ENCODE data around the gene ARIH2. TPM values are rescaled to one million over a fixed set of nuclear protein-coding genes. Genes with fewer than 3 reads are reported as not detected.

ARIH2 gene
- total and polyA plus RNA-seq, 2 donors (not counting 3 experiments of a cell fraction or from before 2014, with no cell fraction given), result 59.7 to 85.5 TPM

- Histone ChIP-seq H3K4me1 (ENCODE audit: control insufficient read depth, extremely low read depth, insufficient read depth, low read length) (peaks cover 31% of the 10 kb centered on the region), H3K4me3 (replicated peaks in 1 of 3; ENCODE audit: insufficient read depth in 1 of 3, low read depth in 1 of 3, low read length in 3 of 3) (peak overlapping the region; percentile 56 to 59 (median 57)), H3K9me1 (replicated peaks; ENCODE audit: control insufficient read depth, extremely low read depth, insufficient read depth, low read length) (no peaks in the 10 kb centered on the region), H4K20me1 (replicated peaks; ENCODE audit: control insufficient read depth, extremely low read depth, insufficient read depth, low read length) (no peaks in the 10 kb centered on the region), H3K27ac (ENCODE audit: insufficient read depth, low read depth, low read length) (peak overlapping the region; percentile 95), H3K9me3 (replicated peaks; ENCODE audit: control insufficient read depth, insufficient read depth, low read length) (no peaks in the 10 kb centered on the region), H3K79me2 (ENCODE audit: control insufficient read depth, insufficient read depth, low read length) (peaks cover 29% of the 10 kb centered on the region), H3K9ac (replicated peaks; ENCODE audit: extremely low read depth, insufficient read depth, low read length) (peak overlapping the region; percentile 96), H3K36me3 (ENCODE audit: control insufficient read depth in 2 of 2, extremely low read depth in 1 of 2, insufficient read depth in 2 of 2, low read length in 2 of 2) (peaks cover 11 to 29% of the 10 kb centered on the region in 2 experiments), H3K27me3 (ENCODE audit: control insufficient read depth in 2 of 2, insufficient read depth in 2 of 2, low read length in 2 of 2) (no peaks in the 10 kb centered on the region), H3K4me2 (ENCODE audit: insufficient read depth, low read length) (peak overlapping the region; percentile 54), H2AFZ (ENCODE audit: low read depth, low read length) (no peak overlapping the region)
- POLR2A ChIA-PET, result interaction anchor here (0.6 to 3.8 kb wide), 6 partner anchors 8 to 353 kb away, joined by 4 to 19 read pairs (median 8); partner anchors contain the start of genes IMPDH2, QRICH1 and WDR6
- DNase-seq (ENCODE audit: low read depth, low spot score) (no peak), FAIRE-seq (no peak)
- intact Hi-C loops (cut with micrococcal nuclease), result no loop called here
- TF ChIP-seq MAX (IDR thresholded peaks at IDR 0.05; ENCODE audit: insufficient read depth, insufficient read length), result no peak
- TF ChIP-seq GATA2 (IDR thresholded peaks at IDR 0.05; ENCODE audit: insufficient read depth, insufficient read length, low read depth, low read length), result no peak
- TF ChIP-seq POLR2A (IDR thresholded peaks at IDR 0.05; ENCODE audit: low read depth, low read length), result no peak
- no peak for TF ChIP-seq CTCF (IDR thresholded peaks at IDR 0.05; ENCODE audit: extremely low read depth in 1 of 2, insufficient read depth in 1 of 2, low read depth in 1 of 2, low read length in 2 of 2)
- TF ChIP-seq EZH2 (IDR thresholded peaks at IDR 0.05; ENCODE audit: borderline replicate concordance, low read depth, low read length, severe bottlenecking), result no peak
- TF ChIP-seq MYC (IDR thresholded peaks at IDR 0.05; ENCODE audit: low read depth, low read length), result no peak
- TF ChIP-seq POLR2AphosphoS5 (IDR thresholded peaks at IDR 0.05; ENCODE audit: insufficient read depth, low read depth, low read length), result no peak
- TF ChIP-seq JUN (IDR thresholded peaks at IDR 0.05; ENCODE audit: borderline replicate concordance, insufficient read depth, insufficient read length, low read depth), result no peak
- no peak for TF ChIP-seq FOS (IDR thresholded peaks at IDR 0.05; ENCODE audit: borderline replicate concordance, insufficient read depth, low read length)
- CTCF ChIA-PET, result interaction anchor here (0.6 to 8.3 kb wide), 5 partner anchors 8 to 429 kb away, joined by 3 to 127 read pairs (median 18); partner anchors contain the start of genes P4HTM and WDR6
- no TSS peak for BruUV-seq (replicated peaks)
- dilution Hi-C loops (cut with MboI; ENCODE audit: extremely low pct_ligation_motif_present, low sequenced_read_pairs), result no loop called here
Observed at GRCh38 chr3:49019941-49020329, 101.3 kb downstream of the ARIH2 start.

Data from endothelial cell of umbilical vein (primary cell).